Measurements from ENCODE around the gene CREB3L1. TPM values are rescaled to one million over a fixed set of nuclear protein-coding genes. Genes with fewer than 3 reads are reported as not detected.

The CREB3L1 gene
- polyA plus RNA-seq, 1 experiment, result 39.4 TPM

DNA sequence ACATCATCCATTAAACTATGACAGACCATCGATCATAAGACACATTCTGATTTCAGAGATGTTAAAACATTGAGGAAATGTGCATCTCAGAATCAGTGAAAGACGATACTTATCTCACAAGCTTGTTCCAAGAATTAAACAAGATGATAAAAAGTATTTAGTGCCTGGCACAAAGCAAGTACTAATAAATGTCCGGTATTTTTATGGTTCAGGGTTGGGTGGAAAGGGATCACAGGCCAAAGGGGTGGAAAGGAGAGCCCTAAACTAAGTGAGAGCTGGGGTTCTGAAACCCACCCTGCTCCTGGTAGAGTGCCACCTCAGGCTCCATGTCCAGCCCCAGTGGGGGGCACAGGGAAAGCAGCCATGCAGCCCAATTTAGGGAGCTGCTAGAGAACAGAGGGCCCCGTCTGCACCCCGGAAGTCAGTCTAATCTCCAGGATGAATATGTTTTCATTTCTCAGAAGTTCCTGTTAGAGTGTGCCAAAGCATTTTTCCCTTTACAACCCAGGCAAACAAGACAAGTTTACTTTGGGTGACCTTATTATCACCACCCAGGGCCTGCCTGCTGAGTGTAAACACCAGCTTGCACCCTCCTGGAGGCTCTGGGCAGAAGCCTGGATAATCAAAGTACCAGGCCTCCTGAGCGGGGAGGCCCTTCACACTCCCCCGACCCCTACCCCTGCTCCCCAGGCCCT lies 3.8 kb upstream of the CREB3L1 start:
- DNase-seq (ENCODE audit: low read depth), result no peak
- Histone ChIP-seq H3K4me3 (ENCODE audit: low read depth, low read length) (no peak overlapping the region), H3K27me3 (ENCODE audit: control insufficient read depth, insufficient read depth, low read length) (no peaks in the 10 kb centered on the region), H3K36me3 (ENCODE audit: control insufficient read depth, insufficient read depth, low read length) (no peaks in the 10 kb centered on the region)
- TF ChIP-seq, protein P1, sequence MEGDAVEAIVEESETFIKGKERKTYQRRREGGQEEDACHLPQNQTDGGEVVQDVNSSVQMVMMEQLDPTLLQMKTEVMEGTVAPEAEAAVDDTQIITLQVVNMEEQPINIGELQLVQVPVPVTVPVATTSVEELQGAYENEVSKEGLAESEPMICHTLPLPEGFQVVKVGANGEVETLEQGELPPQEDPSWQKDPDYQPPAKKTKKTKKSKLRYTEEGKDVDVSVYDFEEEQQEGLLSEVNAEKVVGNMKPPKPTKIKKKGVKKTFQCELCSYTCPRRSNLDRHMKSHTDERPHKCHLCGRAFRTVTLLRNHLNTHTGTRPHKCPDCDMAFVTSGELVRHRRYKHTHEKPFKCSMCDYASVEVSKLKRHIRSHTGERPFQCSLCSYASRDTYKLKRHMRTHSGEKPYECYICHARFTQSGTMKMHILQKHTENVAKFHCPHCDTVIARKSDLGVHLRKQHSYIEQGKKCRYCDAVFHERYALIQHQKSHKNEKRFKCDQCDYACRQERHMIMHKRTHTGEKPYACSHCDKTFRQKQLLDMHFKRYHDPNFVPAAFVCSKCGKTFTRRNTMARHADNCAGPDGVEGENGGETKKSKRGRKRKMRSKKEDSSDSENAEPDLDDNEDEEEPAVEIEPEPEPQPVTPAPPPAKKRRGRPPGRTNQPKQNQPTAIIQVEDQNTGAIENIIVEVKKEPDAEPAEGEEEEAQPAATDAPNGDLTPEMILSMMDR (IDR thresholded peaks at IDR 0.05; ENCODE audit: insufficient read depth, low read depth, low read length), result no peak
- POLR2A ChIA-PET, result interaction anchor here (1.2 to 2.6 kb wide), 3 partner anchors 16 to 30 kb away, joined by 5 to 13 read pairs (median 7); no protein-coding TSS in a partner anchor
- CTCF ChIA-PET, result interaction anchor here (0.6 to 3.9 kb wide), 9 partner anchors 11 to 74 kb away, joined by 3 to 26 read pairs (median 11); partner anchors contain the start of gene DGKZ

DNA sequence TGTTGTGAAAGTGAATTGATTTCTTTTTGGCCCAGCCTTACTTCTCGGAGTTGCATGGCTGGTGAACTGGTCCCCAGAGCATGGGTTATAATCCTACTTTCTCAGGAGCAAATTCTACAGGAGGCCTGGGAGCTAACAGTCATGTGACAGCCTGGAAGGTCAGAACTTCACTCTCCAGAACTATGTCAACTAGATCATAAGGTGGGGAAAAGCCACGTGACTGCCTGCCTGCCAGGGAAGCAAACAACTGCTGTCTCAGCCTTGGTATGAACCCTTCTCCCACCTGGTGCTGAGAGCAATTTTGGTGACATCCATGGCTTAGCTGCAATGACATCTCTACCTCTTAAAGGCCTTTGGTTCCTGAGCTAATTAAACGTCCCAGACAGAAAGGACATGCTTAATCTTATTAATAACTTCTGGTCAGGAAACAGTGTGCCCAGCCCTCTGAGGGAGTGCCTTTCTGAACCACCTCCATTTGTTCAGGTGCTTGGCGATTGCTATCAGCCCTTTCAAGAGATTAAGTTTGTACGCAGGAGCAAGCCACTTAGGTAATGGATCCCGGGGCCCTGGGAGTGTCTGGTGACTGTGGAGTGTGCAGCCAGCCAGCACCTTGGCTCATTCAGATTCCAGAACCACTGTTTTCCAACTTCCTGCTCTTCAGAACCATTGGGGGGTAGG lies 1.4 kb upstream of the CREB3L1 start:
- H3K36me3 ChIP-seq (ENCODE audit: control insufficient read depth, insufficient read depth, low read length), result no peaks in the 10 kb centered on the region
- CTCF ChIA-PET, result interaction anchor here (0.6 to 7.2 kb wide), 6 partner anchors 16 to 274 kb away, joined by 3 to 121 read pairs (median 47); no protein-coding TSS in a partner anchor
- POLR2A ChIA-PET, result no interaction called here
- no peak for DNase-seq (ENCODE audit: low read depth)
- no peaks in the 10 kb centered on the region for H3K27me3 ChIP-seq (ENCODE audit: control insufficient read depth, insufficient read depth, low read length)
- no peak overlapping the region for H3K4me3 ChIP-seq (ENCODE audit: low read depth, low read length)
- TF ChIP-seq, protein P1 (IDR thresholded peaks at IDR 0.05; ENCODE audit: insufficient read depth, low read depth, low read length), result no peak

DNA sequence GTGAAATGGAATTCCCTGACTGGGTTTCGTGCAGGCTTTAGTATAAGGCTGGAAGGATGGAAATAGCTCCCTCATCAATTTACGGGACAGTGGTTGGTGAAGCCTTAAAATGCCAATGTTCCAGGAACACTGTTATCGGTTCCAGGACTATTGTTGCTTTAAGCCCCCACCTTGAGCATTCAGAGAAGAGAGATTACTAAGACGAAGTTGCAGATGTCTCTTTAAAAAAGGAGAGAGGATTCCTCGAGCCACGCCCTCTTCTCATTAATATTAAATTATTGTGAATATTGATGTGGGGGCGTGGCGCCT lies 195 bp upstream of the CREB3L1 start:
- H3K27me3 ChIP-seq (ENCODE audit: control insufficient read depth, insufficient read depth, low read length), result no peaks in the 10 kb centered on the region
- peak overlapping the region; percentile 81 for H3K4me3 ChIP-seq (ENCODE audit: low read depth, low read length)
- no peak for DNase-seq (ENCODE audit: low read depth)
- TF ChIP-seq, protein P1 (IDR thresholded peaks at IDR 0.05; ENCODE audit: insufficient read depth, low read depth, low read length), result no peak
- CTCF ChIA-PET, result interaction anchor here (0.5 to 7.2 kb wide), 9 partner anchors 13 to 1553 kb away, joined by 3 to 121 read pairs (median 23); no protein-coding TSS in a partner anchor
- H3K36me3 ChIP-seq (ENCODE audit: control insufficient read depth, insufficient read depth, low read length), result no peaks in the 10 kb centered on the region
- POLR2A ChIA-PET, result interaction anchor here (0.7 to 1.7 kb wide), 4 partner anchors 11 to 34 kb away, joined by 3 to 7 read pairs (median 4); no protein-coding TSS in a partner anchor

DNA sequence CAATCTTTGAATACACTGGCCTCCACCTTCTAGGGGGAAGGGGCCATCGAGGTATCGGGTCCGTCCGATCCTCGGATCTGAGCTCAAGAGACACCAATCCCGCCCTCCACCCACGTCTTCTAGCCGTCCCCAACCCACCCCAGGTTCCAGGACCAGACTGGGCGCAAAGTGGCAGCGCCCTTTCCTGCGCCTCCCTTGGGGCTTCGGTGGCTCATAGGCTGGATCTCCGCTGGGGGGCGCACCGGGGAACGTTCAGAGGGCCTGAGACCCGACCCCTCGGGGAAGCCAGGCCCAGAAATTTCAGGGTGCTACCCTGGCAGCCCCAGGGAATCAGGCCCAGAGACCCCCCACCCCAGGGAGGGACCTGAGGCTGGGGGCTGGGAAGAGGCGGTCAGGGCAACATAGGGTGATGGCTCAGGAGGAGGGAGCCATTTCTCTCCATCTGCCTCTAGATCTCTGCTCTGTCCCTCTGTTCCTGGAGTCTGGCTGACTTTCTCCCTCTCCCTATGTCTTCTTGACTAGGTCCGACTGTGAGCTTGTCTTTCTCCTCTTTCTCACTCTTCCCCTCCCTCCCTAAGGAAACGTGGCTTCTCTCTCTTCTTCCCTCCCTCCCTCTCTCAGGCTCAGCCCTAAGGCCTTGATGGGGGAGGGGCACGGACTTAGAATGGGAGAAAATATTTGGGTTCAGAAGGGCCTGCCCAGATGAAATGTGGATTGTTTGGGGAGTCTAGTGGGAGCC lies 1.1 kb downstream of the CREB3L1 start:
- ChIA-PET POLR2A (interaction anchor here (0.5 to 1.7 kb wide), 5 partner anchors 16 to 1705 kb away, joined by 3 to 14 read pairs (median 7); no protein-coding TSS in a partner anchor), CTCF (interaction anchor here (0.7 to 7.2 kb wide), 16 partner anchors 11 to 421 kb away, joined by 3 to 121 read pairs (median 4); no protein-coding TSS in a partner anchor)
- no peak for DNase-seq (ENCODE audit: low read depth)
- Histone ChIP-seq H3K27me3 (ENCODE audit: control insufficient read depth, insufficient read depth, low read length) (no peaks in the 10 kb centered on the region), H3K36me3 (ENCODE audit: control insufficient read depth, insufficient read depth, low read length) (no peaks in the 10 kb centered on the region), H3K4me3 (ENCODE audit: low read depth, low read length) (peak overlapping the region; percentile 81)
- TF ChIP-seq, protein P1 (IDR thresholded peaks at IDR 0.05; ENCODE audit: insufficient read depth, low read depth, low read length), result peak; percentile 90
